Hypothalamus (tissue), 51 donors: ENCODE data around the gene UBASH3B.
A peak's percentile ranks its signal among the peaks of the same experiment; 100 is the strongest.

Experiments
- DNase-seq, 51 donors: peaks; one replicate each; lab custom pipeline; 2025; lab: John Stamatoyannopoulos, UW

The UBASH3B gene

DNA sequence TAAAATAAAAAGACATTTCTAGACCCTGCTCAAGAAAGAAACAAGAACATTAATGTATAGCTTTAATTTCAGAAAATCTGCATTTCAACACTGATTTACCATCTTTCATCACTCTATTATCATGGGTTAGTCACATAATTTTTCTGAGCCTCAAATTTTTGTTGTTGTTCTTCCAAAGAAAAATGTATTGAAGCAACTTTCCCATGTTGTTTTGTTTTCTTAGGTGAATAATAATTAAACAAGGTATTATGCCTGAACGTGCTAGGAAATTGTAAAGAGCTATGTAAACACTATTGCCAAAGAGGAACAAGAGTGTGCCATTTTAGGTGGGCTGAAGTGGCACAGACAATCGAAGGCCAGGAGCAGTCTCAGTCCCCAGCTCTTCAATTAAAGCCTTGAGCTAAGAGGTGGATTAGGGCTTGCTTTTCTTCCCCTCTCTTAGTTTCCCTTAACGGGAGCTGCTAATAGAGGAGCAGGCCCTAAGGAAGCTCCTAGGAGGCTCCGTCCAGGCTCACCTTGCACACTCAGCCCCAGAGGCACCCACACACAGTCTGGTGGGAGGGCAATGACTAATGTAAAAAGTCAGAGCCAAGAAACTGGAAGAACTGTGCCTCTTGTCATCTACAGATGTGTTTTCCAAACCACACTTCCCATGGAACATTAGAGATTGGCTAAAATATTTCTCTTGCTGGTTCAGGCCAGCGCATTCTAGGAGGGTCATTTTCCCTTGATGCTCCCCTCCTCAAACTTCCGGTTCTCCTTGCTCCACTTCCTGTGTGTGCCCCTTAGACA lies 8.8 kb upstream of the UBASH3B start:
- peak in 1 of 51 donors; percentile 20 for DNase-seq

- DNase-seq = no peak
Measured at GRCh38 chr11:122647736-122648275, 7.7 kb upstream of the UBASH3B start.

DNA sequence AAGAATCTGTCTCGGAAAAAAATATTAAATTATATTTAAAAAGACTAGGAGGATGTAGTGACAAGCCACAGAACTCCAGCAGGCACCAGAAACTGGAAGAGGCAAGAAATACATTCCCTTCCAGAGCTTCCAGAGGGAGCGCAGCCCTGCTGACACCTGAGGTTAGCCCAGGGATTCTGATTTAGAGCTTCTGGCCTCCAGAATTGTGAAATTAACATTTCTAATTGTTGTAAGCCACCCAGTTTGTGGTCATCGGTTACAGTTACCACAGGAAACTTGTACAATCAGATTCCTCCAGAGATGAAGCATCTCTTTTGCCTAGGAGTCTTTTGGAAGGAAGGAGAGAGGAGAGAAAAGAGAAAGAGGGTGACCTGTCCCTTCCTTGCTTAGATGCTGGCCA lies 6.4 kb upstream of the UBASH3B start:
- no peak for DNase-seq

GRCh38 chr11:122650619-122651018 lies 4.9 kb upstream of the UBASH3B start:
- DNase-seq = no peak

- DNase-seq = no peak
Measured at GRCh38 chr11:122652495-122652894, 3.0 kb upstream of the UBASH3B start.

DNA sequence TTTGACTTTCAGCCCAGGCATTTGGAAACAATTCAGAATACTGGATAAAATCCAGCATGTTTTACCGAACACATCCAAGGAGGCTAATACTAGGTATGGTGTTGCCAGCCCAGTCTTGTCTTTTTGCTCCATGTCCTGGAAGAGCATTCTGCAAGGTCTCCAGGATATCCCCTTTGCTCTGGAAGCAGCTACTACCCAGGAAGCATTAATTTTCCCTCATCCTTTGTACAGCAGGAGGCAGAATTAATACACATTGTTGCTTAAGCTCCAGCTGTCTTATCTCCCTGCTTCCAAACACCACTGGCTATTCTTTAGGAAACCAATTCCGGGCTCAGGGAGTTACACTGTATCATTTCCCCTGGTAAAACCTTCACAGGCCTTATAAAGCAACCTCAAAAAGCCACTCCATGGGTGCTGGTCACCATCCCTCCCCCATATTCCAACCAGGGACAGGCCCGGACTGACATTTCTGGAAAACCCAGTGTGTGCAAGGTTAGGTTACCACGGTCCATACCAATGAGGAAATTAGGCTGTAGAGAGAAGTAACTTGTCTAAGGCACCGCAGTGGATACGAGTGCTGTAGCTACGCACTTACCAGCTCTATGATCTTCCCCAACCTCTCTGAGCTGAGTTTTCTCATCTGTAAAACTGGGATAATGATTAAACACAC lies 1.5 kb upstream of the UBASH3B start:
- DNase-seq = no peak

DNA sequence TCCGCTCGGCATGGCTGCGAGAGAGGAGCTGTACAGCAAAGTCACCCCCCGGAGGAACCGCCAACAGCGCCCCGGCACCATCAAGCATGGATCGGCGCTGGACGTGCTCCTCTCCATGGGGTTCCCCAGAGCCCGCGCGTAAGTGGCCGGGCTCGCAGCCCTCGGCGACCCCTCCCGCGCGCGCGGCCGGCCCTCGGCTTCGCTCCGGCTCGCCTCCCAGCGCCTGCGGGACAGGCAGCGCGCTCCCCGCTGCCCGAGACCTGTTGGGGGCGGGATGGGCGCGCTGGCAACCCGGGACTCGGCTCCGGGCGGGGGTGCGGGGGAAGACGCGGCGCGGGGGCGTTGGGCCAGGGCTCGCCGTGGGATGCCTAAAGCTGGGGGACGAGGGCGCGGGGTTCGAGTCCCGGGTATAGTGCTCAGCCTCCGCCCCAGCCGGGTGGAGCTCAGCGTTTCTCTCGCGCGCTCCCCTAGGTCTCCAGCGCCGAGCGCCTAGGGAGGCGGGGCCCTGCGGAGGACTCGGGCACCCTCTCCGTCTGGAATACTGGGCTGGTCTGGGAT lies 630 bp downstream of the UBASH3B start:
- peak in 34 of 51 donors; percentile 17 to 80 (median 58) for DNase-seq

- peak in 32 of 51 donors; percentile 11 to 67 (median 39) for DNase-seq
Measured at GRCh38 chr11:122656631-122657101, 1.1 kb downstream of the UBASH3B start.

DNA sequence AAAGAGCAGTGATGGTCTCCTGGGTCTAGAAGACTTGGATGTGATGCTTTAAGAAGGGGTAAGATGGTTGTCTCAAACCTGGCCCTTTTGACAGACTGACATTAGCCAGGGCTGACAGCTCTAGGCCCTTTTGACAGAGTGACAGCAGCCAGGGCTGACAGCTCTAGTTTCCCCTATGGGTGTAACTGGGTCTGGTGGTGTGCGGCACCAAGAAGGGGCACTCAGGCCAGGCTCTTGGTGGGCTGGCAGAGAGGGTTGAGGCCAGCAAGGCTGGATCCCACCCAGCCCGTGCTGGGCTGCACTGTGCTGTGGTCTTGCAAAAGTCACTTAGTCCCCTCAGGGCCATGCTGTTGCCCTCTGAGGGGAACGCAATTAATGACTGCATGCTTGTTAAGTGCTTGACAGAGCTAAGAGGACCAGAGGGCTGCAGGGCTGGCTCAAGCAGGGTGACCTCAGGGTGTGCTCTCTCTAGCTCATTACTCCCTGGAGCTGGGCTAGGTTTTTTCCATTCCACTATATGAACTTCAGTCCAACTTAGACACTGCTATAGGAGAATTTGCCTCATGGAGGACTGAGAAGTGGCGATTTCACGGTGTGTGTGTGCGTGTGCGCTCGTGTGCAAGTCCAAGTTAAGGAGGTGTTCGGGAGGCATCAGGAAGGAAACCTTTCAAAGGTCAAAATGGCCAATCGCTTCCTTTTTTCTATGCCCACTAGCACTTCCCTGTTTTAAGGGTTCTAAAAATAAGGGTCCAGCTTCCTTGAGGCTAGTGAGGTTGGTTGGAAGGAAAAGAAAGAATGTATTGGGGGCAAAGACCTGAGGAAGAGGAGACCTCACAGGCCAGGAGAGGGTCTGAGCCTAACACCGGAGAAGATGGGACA lies 4.4 kb downstream of the UBASH3B start:
- DNase-seq = no peak

DNA sequence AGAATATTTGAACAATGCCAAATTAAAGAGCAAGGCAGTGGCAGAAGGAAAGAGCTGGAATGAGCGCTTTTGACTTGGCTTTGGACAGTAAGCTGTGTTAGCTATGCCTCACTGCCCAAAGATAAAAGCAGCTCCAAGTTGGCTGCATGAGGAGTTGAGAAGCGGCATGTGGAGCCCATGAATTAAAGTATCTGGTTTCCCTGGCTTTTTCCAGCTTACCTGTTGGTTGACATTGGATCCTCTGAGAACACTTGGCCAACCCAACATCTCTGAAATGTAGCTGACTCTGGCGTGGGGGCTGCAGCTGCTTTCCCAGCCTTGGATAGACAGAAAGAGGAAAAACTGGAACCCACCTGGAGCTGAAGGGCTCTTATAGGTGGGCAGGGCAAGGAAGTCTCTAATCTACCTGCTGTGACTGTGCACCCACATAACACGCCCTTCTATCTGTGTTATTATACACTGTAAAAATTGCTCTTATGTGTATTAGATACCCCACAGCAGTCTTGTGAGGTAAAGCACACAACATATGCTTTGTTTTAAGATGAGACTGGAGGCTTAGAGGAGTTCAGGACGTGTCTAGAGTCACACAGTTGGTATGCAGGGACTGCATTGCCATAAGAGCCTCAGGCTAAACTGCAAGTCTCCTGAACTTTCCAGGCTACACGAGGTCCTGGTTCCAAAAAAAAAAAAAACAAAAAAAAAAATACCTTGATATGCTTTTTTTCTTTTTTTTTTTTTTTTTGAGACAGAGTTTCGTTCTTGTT lies 5.8 kb downstream of the UBASH3B start:
- no peak for DNase-seq

- DNase-seq = no peak
Measured at GRCh38 chr11:122663056-122663740, 7.7 kb downstream of the UBASH3B start.

DNA sequence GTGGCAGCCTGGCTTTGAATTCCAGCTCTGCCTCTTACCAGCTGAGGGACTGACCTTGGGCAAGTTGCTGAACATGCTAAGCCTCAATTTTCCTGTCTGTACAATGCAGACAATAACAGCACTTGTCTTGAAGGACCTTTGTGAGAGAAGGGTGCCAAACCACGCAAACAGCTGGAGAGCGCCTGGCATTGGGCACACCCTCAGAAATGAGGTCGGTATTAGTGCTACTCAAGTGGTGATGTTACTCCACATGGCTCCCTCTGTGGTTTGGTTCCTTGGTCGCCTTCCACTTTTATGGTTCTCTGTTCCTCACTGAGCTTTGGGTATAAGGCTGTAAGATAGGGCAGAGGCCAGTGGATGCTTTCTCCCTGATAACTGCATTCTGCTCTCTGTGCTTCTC lies 8.2 kb downstream of the UBASH3B start:
- no peak for DNase-seq

- DNase-seq = no peak
Measured at GRCh38 chr11:122664188-122664587, 8.7 kb downstream of the UBASH3B start.

DNA sequence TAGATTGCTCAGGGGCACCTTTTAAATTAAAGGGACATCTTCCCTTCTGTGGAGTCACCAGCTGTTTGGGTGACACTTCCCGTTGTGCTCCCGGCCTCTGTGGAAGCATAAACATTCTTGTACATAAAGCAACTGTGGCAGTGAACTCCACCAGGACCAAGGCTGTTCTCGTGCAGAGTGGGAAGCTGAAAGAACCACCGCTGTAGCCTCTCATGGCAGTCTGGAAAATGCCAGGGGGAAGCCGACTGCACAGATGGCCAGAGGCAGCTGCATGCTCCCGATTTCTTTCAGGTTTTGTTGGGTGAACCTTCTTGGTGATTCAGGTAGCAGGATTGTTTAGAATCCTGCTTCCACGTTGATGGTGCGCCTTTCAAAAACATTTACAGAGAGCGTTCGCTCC lies 10.3 kb downstream of the UBASH3B start:
- DNase-seq = no peak

- no peak for DNase-seq
Measured at GRCh38 chr11:122666743-122667142, 11.2 kb downstream of the UBASH3B start.

- peak in 1 of 51 donors; percentile 6 for DNase-seq
Measured at GRCh38 chr11:122668562-122669090, 13.1 kb downstream of the UBASH3B start.

GRCh38 chr11:122670131-122670530 lies 14.6 kb downstream of the UBASH3B start:
- no peak for DNase-seq

- DNase-seq = no peak
Measured at GRCh38 chr11:122671400-122671891, 15.9 kb downstream of the UBASH3B start.

DNA sequence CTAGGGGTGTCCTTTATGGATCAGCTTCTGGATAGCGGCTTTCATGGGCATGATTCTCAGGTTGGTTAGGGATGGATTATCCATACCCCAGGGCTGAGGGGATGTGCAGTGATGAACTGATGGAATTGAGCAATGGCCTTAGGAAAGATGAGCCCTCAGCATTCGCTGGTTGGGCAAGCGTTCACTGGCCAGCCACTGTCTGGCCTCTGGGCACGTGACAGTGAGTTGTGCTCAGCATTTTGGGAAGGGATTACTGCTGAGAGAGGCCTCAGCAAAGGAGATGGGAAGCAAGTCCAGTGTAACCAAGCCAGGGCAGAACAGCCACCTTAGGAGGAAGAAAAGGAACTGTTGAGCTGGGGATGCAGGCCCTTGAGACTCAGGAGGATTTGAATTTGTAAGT lies 17.4 kb downstream of the UBASH3B start:
- DNase-seq = no peak
